ENCODE measurements around the gene CHSY1.
A peak's percentile ranks its signal among the peaks of the same experiment; 100 is the strongest.
"Not testable (repeated sequence)": the region's sequence is repeated elsewhere in the genome, so short reads cannot be mapped to it uniquely, and the experiment has no call there.

CHSY1 gene

GRCh38 chr15:101244036-101244781 lies 7.6 kb downstream of the CHSY1 start:
- DNase-seq = no peak

GRCh38 chr15:101243420-101243819 lies 8.4 kb downstream of the CHSY1 start:
- DNase-seq = no peak

GRCh38 chr15:101242999-101243336 lies 8.9 kb downstream of the CHSY1 start:
- no peak for DNase-seq

GRCh38 chr15:101242160-101242998 lies 9.5 kb downstream of the CHSY1 start:
- DNase-seq = peak; percentile 40

GRCh38 chr15:101240358-101240757 lies 11.5 kb downstream of the CHSY1 start:
- no peak for DNase-seq

- DNase-seq = no peak
Measured at GRCh38 chr15:101239724-101240136, 12.1 kb downstream of the CHSY1 start.

- no peak for DNase-seq
Measured at GRCh38 chr15:101237251-101237650, 14.6 kb downstream of the CHSY1 start.

- no peak for DNase-seq
Measured at GRCh38 chr15:101233651-101234280, 18.1 kb downstream of the CHSY1 start.

GRCh38 chr15:101232677-101233076 lies 19.2 kb downstream of the CHSY1 start:
- no peak for DNase-seq

- DNase-seq = no peak
Measured at GRCh38 chr15:101228313-101228712, 23.5 kb downstream of the CHSY1 start.

- no peak for DNase-seq
Measured at GRCh38 chr15:101225658-101226057, 26.2 kb downstream of the CHSY1 start.

GRCh38 chr15:101221902-101222301 lies 29.9 kb downstream of the CHSY1 start:
- DNase-seq = no peak

GRCh38 chr15:101220060-101220459 lies 31.8 kb downstream of the CHSY1 start:
- no peak for DNase-seq

- DNase-seq = no peak
Measured at GRCh38 chr15:101219441-101219840, 32.4 kb downstream of the CHSY1 start.

- no peak for DNase-seq
Measured at GRCh38 chr15:101217446-101217845, 34.4 kb downstream of the CHSY1 start.

- no peak for DNase-seq
Measured at GRCh38 chr15:101216100-101216499, 35.7 kb downstream of the CHSY1 start.

GRCh38 chr15:101215681-101216080 lies 36.2 kb downstream of the CHSY1 start:
- no peak for DNase-seq

GRCh38 chr15:101214435-101215097 lies 37.3 kb downstream of the CHSY1 start:
- DNase-seq = not testable (repeated sequence)

- no peak for DNase-seq
Measured at GRCh38 chr15:101213570-101213969, 38.3 kb downstream of the CHSY1 start.

- DNase-seq = no peak
Measured at GRCh38 chr15:101213147-101213546, 38.7 kb downstream of the CHSY1 start.

- DNase-seq = no peak
Measured at GRCh38 chr15:101211897-101212296, 40.0 kb downstream of the CHSY1 start.

GRCh38 chr15:101210466-101210865 lies 41.4 kb downstream of the CHSY1 start:
- DNase-seq = no peak

- DNase-seq = no peak
Measured at GRCh38 chr15:101210058-101210457, 41.8 kb downstream of the CHSY1 start.

All from activated CD4-positive, CD25-positive, alpha-beta regulatory T cell treated with anti-CD3 and anti-CD28 coated beads, Interleukin-2, amount 50 U/mL, for 72 hours (primary cell).